Measurements from ENCODE around the gene AQP12B.

AQP12B gene

DNA sequence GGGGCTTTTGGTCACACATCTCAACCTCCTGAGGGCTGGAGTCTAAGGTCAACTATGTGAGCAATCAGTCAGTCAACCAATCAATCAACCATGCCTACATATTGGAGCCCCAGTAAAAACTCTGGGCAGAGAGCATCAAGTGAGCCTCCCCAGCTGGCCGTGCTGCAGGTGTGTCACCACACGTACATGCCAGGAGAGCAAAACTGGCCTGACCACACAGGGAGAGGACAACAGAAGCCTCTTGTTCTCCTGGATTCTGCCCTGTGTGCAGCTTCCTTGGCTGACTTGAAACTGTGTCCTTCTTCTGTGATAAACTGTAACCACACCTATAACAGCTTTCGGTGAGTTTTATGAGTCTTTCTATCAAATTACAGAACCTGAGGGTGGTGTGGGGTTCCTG is 31.5 kb downstream of the AQP12B start:
- no peak overlapping the region for H3K4me2 ChIP-seq (ENCODE audit: low read length)
- H3K4me1 ChIP-seq (ENCODE audit: low read length) = no peaks in the 10 kb centered on the region
- no peak overlapping the region for H3K27ac ChIP-seq (ENCODE audit: low read length)
- H3K9me3 ChIP-seq (ENCODE audit: insufficient read depth, low read length) = no peaks in the 10 kb centered on the region
- H3K36me3 ChIP-seq (replicated peaks; ENCODE audit: low read depth, low read length) = no peaks in the 10 kb centered on the region
- H3K9ac ChIP-seq (ENCODE audit: low read length) = no peak overlapping the region
- TF ChIP-seq, protein P1, sequence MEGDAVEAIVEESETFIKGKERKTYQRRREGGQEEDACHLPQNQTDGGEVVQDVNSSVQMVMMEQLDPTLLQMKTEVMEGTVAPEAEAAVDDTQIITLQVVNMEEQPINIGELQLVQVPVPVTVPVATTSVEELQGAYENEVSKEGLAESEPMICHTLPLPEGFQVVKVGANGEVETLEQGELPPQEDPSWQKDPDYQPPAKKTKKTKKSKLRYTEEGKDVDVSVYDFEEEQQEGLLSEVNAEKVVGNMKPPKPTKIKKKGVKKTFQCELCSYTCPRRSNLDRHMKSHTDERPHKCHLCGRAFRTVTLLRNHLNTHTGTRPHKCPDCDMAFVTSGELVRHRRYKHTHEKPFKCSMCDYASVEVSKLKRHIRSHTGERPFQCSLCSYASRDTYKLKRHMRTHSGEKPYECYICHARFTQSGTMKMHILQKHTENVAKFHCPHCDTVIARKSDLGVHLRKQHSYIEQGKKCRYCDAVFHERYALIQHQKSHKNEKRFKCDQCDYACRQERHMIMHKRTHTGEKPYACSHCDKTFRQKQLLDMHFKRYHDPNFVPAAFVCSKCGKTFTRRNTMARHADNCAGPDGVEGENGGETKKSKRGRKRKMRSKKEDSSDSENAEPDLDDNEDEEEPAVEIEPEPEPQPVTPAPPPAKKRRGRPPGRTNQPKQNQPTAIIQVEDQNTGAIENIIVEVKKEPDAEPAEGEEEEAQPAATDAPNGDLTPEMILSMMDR (IDR thresholded peaks at IDR 0.05; ENCODE audit: low read depth, low read length) = no peak
- TF ChIP-seq EZH2phosphoT487 (IDR thresholded peaks at IDR 0.05; ENCODE audit: low read depth) = no peak
- no peak overlapping the region for H3K4me3 ChIP-seq (ENCODE audit: low read length)
- H3K27me3 ChIP-seq (ENCODE audit: low read depth, low read length) = peaks cover 16% of the 10 kb centered on the region; the same call in 1 of the 2 replicates
- no peaks in the 10 kb centered on the region for H4K20me1 ChIP-seq (ENCODE audit: insufficient read depth, low read length)
- H2AFZ ChIP-seq (ENCODE audit: low read depth, low read length) = no peak overlapping the region
- H3K79me2 ChIP-seq (ENCODE audit: low read length) = no peaks in the 10 kb centered on the region

DNA sequence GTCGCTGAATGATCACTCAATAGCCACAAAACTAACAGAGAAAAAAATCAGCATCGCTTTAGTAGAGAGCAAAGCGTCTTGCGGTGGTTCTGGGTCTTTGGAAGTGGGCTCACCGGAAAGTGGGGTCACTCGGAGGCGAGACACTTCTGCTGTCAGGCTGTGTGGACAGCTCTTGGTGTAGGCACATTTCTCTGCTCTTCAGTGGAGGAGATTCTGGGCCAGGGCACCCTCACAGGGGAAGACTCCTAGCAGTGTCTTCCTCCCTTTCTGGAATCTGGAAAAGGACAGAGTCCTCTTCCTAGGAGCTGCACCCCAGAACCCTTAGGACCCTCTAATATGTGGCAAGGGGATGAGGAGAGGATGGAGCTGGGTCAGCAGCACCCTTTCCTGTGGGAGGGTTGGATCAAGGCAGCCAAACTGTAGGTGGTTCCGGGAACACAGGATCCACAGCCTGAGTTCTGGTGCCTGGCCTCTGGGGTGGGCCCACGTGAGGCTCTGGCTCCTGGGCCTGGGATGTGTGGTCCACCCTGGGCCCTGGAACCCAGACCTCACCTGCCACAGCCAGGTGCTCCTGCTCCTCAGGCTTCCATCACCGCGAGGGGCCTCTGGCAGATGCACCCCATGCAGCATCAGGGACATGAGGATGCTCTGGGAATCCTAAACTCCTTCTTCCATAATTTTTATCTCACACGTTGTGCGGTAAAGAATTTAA is 32.3 kb downstream of the AQP12B start:
- H3K27me3 ChIP-seq (ENCODE audit: low read depth, low read length) = peaks cover 8% of the 10 kb centered on the region; the same call in 1 of the 2 replicates
- no peaks in the 10 kb centered on the region for H3K9me3 ChIP-seq (ENCODE audit: insufficient read depth, low read length)
- no peaks in the 10 kb centered on the region for H4K20me1 ChIP-seq (ENCODE audit: insufficient read depth, low read length)
- TF ChIP-seq EZH2phosphoT487 (IDR thresholded peaks at IDR 0.05; ENCODE audit: low read depth) = no peak
- TF ChIP-seq, protein P1 (IDR thresholded peaks at IDR 0.05; ENCODE audit: low read depth, low read length) = no peak
- H2AFZ ChIP-seq (ENCODE audit: low read depth, low read length) = no peak overlapping the region
- H3K4me3 ChIP-seq (ENCODE audit: low read length) = no peak overlapping the region
- no peak overlapping the region for H3K27ac ChIP-seq (ENCODE audit: low read length)
- no peaks in the 10 kb centered on the region for H3K4me1 ChIP-seq (ENCODE audit: low read length)
- H3K79me2 ChIP-seq (ENCODE audit: low read length) = no peaks in the 10 kb centered on the region
- H3K4me2 ChIP-seq (ENCODE audit: low read length) = no peak overlapping the region
- H3K9ac ChIP-seq (ENCODE audit: low read length) = no peak overlapping the region
- no peaks in the 10 kb centered on the region for H3K36me3 ChIP-seq (replicated peaks; ENCODE audit: low read depth, low read length)

DNA sequence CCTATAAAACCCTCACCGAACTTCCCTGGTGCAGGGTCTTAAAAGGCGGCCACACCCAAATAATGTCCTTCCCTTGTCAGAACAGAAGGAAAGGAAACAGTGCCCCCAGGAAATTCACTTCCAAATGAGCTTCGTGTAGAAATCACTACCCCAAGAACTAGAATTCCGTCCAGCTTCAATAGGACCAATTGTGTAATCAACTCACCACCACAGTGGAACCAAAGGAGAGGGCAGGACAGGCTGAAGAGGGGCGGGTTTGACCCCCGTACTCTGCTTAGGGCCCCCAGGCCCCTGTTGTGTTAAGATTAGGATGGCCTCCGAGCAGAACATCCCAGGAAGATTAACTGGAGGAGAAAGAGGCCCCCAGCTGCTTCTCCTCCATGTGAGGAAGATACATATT is 33.4 kb downstream of the AQP12B start:
- TF ChIP-seq, protein P1 (IDR thresholded peaks at IDR 0.05; ENCODE audit: low read depth, low read length) = no peak
- TF ChIP-seq EZH2phosphoT487 (IDR thresholded peaks at IDR 0.05; ENCODE audit: low read depth) = no peak
- H3K27me3 ChIP-seq (ENCODE audit: low read depth, low read length) = no peaks in the 10 kb centered on the region; the same call in 1 of the 2 replicates

DNA sequence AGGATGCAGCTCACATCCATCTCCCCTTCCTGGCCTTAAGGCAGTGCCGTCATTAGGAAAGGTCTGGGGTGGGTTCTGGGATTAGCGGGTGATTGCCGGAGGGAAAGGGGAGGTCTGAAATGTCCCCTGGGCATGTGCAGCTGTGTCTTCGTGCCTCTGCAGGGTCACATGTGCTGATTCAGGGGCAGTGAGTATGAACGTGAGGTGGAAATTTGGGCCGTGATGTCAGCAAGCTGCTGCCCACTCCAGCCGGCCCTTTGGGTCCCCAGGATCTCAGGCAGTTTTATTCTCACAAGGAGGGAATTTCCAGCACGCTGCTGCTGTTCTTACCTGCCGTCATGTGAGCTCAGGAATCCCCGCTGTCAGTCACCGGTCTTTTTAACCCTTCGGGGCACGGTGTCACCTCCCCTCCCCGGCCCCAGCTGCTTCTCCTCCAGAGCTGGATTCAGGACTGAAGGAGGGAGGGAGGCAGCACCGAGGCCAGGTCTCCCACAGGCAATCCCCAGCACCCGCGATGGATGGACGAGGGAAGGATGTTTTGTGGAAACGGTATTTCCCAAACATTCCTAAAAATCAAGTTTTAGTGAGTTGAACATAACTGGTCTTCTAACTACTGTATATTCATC is 33.9 kb downstream of the AQP12B start:
- Histone ChIP-seq H3K4me3 (ENCODE audit: low read length) (no peak overlapping the region), H3K36me3 (replicated peaks; ENCODE audit: low read depth, low read length) (no peaks in the 10 kb centered on the region), H3K27ac (ENCODE audit: low read length) (no peak overlapping the region), H3K9me3 (ENCODE audit: insufficient read depth, low read length) (no peaks in the 10 kb centered on the region), H3K4me2 (ENCODE audit: low read length) (no peak overlapping the region), H4K20me1 (ENCODE audit: insufficient read depth, low read length) (no peaks in the 10 kb centered on the region), H3K9ac (ENCODE audit: low read length) (no peak overlapping the region), H3K27me3 (ENCODE audit: low read depth, low read length) (no peaks in the 10 kb centered on the region), H3K79me2 (ENCODE audit: low read length) (no peaks in the 10 kb centered on the region), H3K4me1 (ENCODE audit: low read length) (no peaks in the 10 kb centered on the region), H2AFZ (ENCODE audit: low read depth, low read length) (no peak overlapping the region)
- TF ChIP-seq, protein P1 (IDR thresholded peaks at IDR 0.05; ENCODE audit: low read depth, low read length) = no peak
- TF ChIP-seq EZH2phosphoT487 (IDR thresholded peaks at IDR 0.05; ENCODE audit: low read depth) = no peak

More for the DNA sequence above, 33.4 kb downstream of the AQP12B start:
- H4K20me1 ChIP-seq (ENCODE audit: insufficient read depth, low read length) = no peaks in the 10 kb centered on the region
- no peak overlapping the region for H3K27ac ChIP-seq (ENCODE audit: low read length)
- no peaks in the 10 kb centered on the region for H3K36me3 ChIP-seq (replicated peaks; ENCODE audit: low read depth, low read length)
- H3K9ac ChIP-seq (ENCODE audit: low read length) = no peak overlapping the region
- H3K4me3 ChIP-seq (ENCODE audit: low read length) = no peak overlapping the region
- H3K9me3 ChIP-seq (ENCODE audit: insufficient read depth, low read length) = no peaks in the 10 kb centered on the region
- H3K4me2 ChIP-seq (ENCODE audit: low read length) = no peak overlapping the region
- no peaks in the 10 kb centered on the region for H3K4me1 ChIP-seq (ENCODE audit: low read length)
- H3K79me2 ChIP-seq (ENCODE audit: low read length) = no peaks in the 10 kb centered on the region
- H2AFZ ChIP-seq (ENCODE audit: low read depth, low read length) = no peak overlapping the region

Measured in OCI-LY3 (cell line).